Liver (tissue), 9 donors: ENCODE data around the gene SLC8A2. TPM values are rescaled to one million over a fixed set of nuclear protein-coding genes. Genes with fewer than 3 reads are reported as not detected.

Source experiments
- DNase-seq: peaks from one replicate; pipeline ENCODE4 v3.0.0-alpha.2; 2017; ENCODE audit warnings: low spot score
- H3K27ac ChIP-seq, 2 donors: one replicate each; pipeline ENCODE4 v1.7.0; 2013; ENCODE audit warnings: inconsistent platforms in 2 of 2, low read length in 2 of 2, control low read depth in 1 of 2, low read depth in 1 of 2, mild to moderate bottlenecking in 1 of 2
- H3K27me3 ChIP-seq, 4 donors: one replicate each; pipeline versions ENCODE4 v1.6.1 to v1.7.0; 2013; ENCODE audit warnings: low read length in 3 of 4, inconsistent platforms in 1 of 4, mild to moderate bottlenecking in 1 of 4, moderate library complexity in 1 of 4; ENCODE audit not compliant: control insufficient read depth in 4 of 4, insufficient read depth in 4 of 4
- H3K36me3 ChIP-seq, 4 donors: one replicate each; pipeline versions ENCODE4 v1.6.1 to v1.7.0; 2013; ENCODE audit warnings: low read length in 3 of 4, mild to moderate bottlenecking in 3 of 4, low read depth in 1 of 4, moderate library complexity in 1 of 4; ENCODE audit not compliant: control insufficient read depth in 4 of 4, insufficient read depth in 3 of 4
- H3K4me1 ChIP-seq, 4 donors: one replicate each; pipeline versions ENCODE4 v1.6.1 to v1.7.0; 2013; ENCODE audit warnings: low read length in 3 of 4, mild to moderate bottlenecking in 3 of 4, moderate library complexity in 1 of 4; ENCODE audit not compliant: control insufficient read depth in 4 of 4, insufficient read depth in 4 of 4
- H3K4me3 ChIP-seq, 3 donors: one replicate each; pipeline versions ENCODE4 v1.6.1 to v1.7.0; 2013; ENCODE audit warnings: low read length in 3 of 3, control low read depth in 1 of 3, low read depth in 1 of 3, mild to moderate bottlenecking in 1 of 3
- H3K9ac ChIP-seq, 2 donors: one replicate each; pipeline ENCODE4 v1.7.0; 2013; ENCODE audit warnings: low read length in 2 of 2, mild to moderate bottlenecking in 2 of 2, moderate library complexity in 2 of 2, control low read depth in 1 of 2, low read depth in 1 of 2
- H3K9me3 ChIP-seq, 4 donors: one replicate each; pipeline versions ENCODE4 v1.6.1 to v1.7.0; 2013; ENCODE audit warnings: low read length in 3 of 4; ENCODE audit not compliant: control insufficient read depth in 4 of 4
- EGR1 ChIP-seq, 2 donors: IDR thresholded peaks; 2 replicates each; pipeline ENCODE4 v1.6.1; 2016 to 2018; ENCODE audit warnings: antibody characterized with exemption in 2 of 2, low read depth in 2 of 2
- FOXA1 ChIP-seq: IDR thresholded peaks from 2 replicates; pipeline ENCODE4 v1.6.1; 2016; ENCODE audit warnings: antibody characterized with exemption
- FOXA2 ChIP-seq: IDR thresholded peaks from 2 replicates; pipeline ENCODE4 v1.6.1; 2016; ENCODE audit warnings: antibody characterized with exemption
- GABPA ChIP-seq, 2 donors: IDR thresholded peaks in 1 of 2; conservative IDR thresholded peaks in 1 of 2; 2 replicates each; pipeline ENCODE4 v1.6.1; 2016; ENCODE audit warnings: antibody characterized with exemption in 2 of 2, mild to moderate bottlenecking in 1 of 2, moderate library complexity in 1 of 2
- HNF4A ChIP-seq, 2 donors: conservative IDR thresholded peaks; 2 replicates each; pipeline ENCODE4 v1.6.1; 2016; ENCODE audit warnings: antibody characterized with exemption in 2 of 2, mild to moderate bottlenecking in 2 of 2
- HNF4G ChIP-seq: IDR thresholded peaks from 2 replicates; pipeline ENCODE4 v1.6.1; 2016; ENCODE audit warnings: antibody characterized with exemption
- JUND ChIP-seq, 2 donors: IDR thresholded peaks; 2 replicates each; pipeline ENCODE4 v1.6.1; 2016; ENCODE audit warnings: antibody characterized with exemption in 2 of 2
- NR2F2 ChIP-seq: IDR thresholded peaks from 2 replicates; pipeline ENCODE4 v1.6.1; 2016; ENCODE audit warnings: antibody characterized with exemption
- RAD21 ChIP-seq, 2 donors: IDR thresholded peaks; 2 replicates each; pipeline ENCODE4 v1.6.1; 2016; ENCODE audit warnings: antibody characterized with exemption in 2 of 2, mild to moderate bottlenecking in 2 of 2
- RXRA ChIP-seq, 2 donors: IDR thresholded peaks; 2 replicates each; pipeline ENCODE4 v1.6.1; 2017 to 2018; ENCODE audit warnings: antibody characterized with exemption in 2 of 2, mild to moderate bottlenecking in 1 of 2
- SP1 ChIP-seq: IDR thresholded peaks from 2 replicates; pipeline ENCODE4 v1.6.1; 2018; ENCODE audit warnings: antibody characterized with exemption, mild to moderate bottlenecking
- TAF1 ChIP-seq: conservative IDR thresholded peaks from 2 replicates; pipeline ENCODE4 v1.6.1; 2016; ENCODE audit warnings: antibody characterized with exemption, mild to moderate bottlenecking
- YY1 ChIP-seq: IDR thresholded peaks from 2 replicates; pipeline ENCODE4 v1.6.1; 2016; ENCODE audit warnings: antibody characterized with exemption, mild to moderate bottlenecking
- WGBS: extraction: QIAGEN DNeasy Blood & Tissue Kit; methylation state at CpG from one replicate; pipeline ENCODE4 v1.1.7; 2013; 5-methylcytosine and 5-hydroxymethylcytosine counted together
- polyA plus RNA-seq, 2 donors: library from polyadenylated mRNA; stranded (reverse) in 1 of 2; unstranded in 1 of 2; fragments of 200-250 nt in 1 of 2; fragments of >200 nt in 1 of 2; fragmentation: Nextera tagmentation in 1 of 2; extraction: Ambion mirVana in 1 of 2; gene quantifications; one replicate each; pipeline versions ENCODE4 v1.2.1 to v1.2.3, GENCODE V29; 2013 to 2015
- total RNA-seq, 2 donors: library from RNA; depleted of rRNA; stranded (reverse); fragments of >200 nt; gene quantifications; one replicate each; pipeline ENCODE4 v1.2.3, GENCODE V29; 2014
- TF ChIP-seq, protein P1 (sequence below): IDR thresholded peaks from 2 replicates; pipeline ENCODE4 v1.6.1; 2016; ENCODE audit warnings: antibody characterized with exemption
- TF ChIP-seq, protein P2 (sequence below): fragments of 150-350 bp; IDR thresholded peaks from 2 replicates; pipeline ENCODE4 v1.5.1; 2017; ENCODE audit warnings: improper control_type of control experiment, low read depth, low read length; ENCODE audit not compliant: missing input control
- TF ChIP-seq, protein P3 (sequence below): IDR thresholded peaks from 2 replicates; pipeline ENCODE4 v1.6.1; 2016; ENCODE audit warnings: antibody characterized with exemption
- TF ChIP-seq, protein P4 (sequence below): IDR thresholded peaks from 2 replicates; pipeline ENCODE4 v1.6.1; 2016; ENCODE audit warnings: antibody characterized with exemption
- TF ChIP-seq, protein P5 (sequence below): IDR thresholded peaks from 2 replicates; pipeline ENCODE4 v1.6.1; 2016; ENCODE audit warnings: antibody characterized with exemption, mild to moderate bottlenecking
- donor health status: healthy.
- donor health status: healthy.
- donor health status: healthy.
- donor health status: healthy.
- donor health status: healthy.

The SLC8A2 gene
- total and polyA plus RNA-seq, 4 donors = 0.01 to 0.25 TPM; not detected in 2

DNA sequence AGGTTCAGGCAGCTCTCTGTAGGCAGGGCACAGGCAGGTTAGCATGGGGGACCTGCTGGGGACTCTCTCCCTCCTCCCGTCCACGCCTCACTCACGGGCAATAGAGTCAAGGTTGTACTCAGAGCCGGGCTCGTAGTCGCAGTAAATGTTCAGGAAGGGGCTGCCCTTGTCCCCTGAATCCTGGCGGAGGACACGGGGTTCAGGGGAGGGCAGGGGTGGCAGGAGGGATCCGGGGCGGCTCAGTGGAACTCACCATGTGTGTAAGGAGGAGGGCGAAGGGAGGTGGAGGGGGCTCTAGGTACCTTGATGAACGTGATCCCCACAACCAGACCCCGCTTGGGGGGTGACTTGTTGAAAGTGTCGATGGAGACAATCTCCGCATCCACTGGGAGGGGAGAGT, 11.5 kb upstream of the SLC8A2 start:
- Histone ChIP-seq H3K27me3 (no peaks in the 10 kb centered on the region), H3K4me3 (peak overlapping the region in 2 of 3 donors; percentile 72 to 84), H3K27ac (no peak overlapping the region), H3K9me3 (no peaks in the 10 kb centered on the region), H3K36me3 (peaks cover 0 to 12% (median 5%) of the 10 kb centered on the region in 4 donors), H3K9ac (no peak overlapping the region), H3K4me1 (peaks cover 0 to 7% (median 2%) of the 10 kb centered on the region in 4 donors)
- DNase-seq = no peak
- WGBS = 92% methylated on average over 15 of the region's 15 CpGs
- TF ChIP-seq HNF4G = no peak
- no peak for TF ChIP-seq RXRA (IDR thresholded peaks at IDR 0.05)
- TF ChIP-seq, protein P1, sequence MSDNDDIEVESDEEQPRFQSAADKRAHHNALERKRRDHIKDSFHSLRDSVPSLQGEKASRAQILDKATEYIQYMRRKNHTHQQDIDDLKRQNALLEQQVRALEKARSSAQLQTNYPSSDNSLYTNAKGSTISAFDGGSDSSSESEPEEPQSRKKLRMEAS = no peak
- no peak for TF ChIP-seq YY1
- no peak for TF ChIP-seq TAF1
- TF ChIP-seq, protein P2, sequence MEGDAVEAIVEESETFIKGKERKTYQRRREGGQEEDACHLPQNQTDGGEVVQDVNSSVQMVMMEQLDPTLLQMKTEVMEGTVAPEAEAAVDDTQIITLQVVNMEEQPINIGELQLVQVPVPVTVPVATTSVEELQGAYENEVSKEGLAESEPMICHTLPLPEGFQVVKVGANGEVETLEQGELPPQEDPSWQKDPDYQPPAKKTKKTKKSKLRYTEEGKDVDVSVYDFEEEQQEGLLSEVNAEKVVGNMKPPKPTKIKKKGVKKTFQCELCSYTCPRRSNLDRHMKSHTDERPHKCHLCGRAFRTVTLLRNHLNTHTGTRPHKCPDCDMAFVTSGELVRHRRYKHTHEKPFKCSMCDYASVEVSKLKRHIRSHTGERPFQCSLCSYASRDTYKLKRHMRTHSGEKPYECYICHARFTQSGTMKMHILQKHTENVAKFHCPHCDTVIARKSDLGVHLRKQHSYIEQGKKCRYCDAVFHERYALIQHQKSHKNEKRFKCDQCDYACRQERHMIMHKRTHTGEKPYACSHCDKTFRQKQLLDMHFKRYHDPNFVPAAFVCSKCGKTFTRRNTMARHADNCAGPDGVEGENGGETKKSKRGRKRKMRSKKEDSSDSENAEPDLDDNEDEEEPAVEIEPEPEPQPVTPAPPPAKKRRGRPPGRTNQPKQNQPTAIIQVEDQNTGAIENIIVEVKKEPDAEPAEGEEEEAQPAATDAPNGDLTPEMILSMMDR = no peak
- no peak for TF ChIP-seq HNF4A (conservative IDR thresholded peaks at IDR 0.05)
- TF ChIP-seq NR2F2 = no peak
- no peak for TF ChIP-seq GABPA (IDR thresholded peaks at IDR 0.05 in 1 of 2, conservative IDR thresholded peaks at IDR 0.05 in 1 of 2)
- TF ChIP-seq EGR1 (IDR thresholded peaks at IDR 0.05; ENCODE audit: low read depth in 2 of 2) = no peak
- TF ChIP-seq RAD21 (IDR thresholded peaks at IDR 0.05) = no peak
- TF ChIP-seq, protein P3, sequence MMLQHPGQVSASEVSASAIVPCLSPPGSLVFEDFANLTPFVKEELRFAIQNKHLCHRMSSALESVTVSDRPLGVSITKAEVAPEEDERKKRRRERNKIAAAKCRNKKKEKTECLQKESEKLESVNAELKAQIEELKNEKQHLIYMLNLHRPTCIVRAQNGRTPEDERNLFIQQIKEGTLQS = no peak
- TF ChIP-seq FOXA2 = no peak
- no peak for TF ChIP-seq FOXA1
- no peak for TF ChIP-seq JUND (IDR thresholded peaks at IDR 0.05)

DNA sequence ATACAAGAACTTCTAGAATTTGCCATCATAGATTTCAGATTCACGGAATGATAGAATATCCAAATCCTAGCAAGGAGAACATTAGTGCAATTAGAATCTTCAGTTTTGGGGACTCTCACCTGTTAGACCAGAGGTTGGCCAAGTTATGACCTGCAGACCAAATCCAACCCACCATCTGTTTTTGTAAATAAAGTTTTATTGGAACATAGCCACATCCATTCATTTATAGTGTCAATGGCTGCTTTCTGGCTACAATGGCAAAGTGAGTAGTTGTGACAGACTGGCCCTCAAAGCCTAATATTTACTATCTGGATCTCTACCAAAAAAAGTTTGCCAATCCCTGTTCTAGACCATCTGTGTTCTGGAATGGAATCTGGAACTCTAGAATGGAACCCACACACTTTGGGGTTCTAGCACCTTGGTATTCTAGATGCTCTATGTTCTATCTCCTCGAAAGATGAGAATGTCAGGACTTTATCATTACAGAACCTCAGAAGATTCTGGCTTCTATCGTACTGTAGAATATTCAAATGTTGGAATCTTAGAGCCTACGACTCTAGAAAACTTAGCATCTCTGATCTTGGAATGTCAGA, 9.9 kb upstream of the SLC8A2 start:
- H3K36me3 ChIP-seq = peaks cover 0 to under 1% (median 0%) of the 10 kb centered on the region in 4 donors
- H3K27ac ChIP-seq = no peak overlapping the region
- H3K9me3 ChIP-seq = no peaks in the 10 kb centered on the region
- H3K27me3 ChIP-seq = no peaks in the 10 kb centered on the region
- peak; percentile 33 for TF ChIP-seq YY1
- no peak for TF ChIP-seq HNF4A (conservative IDR thresholded peaks at IDR 0.05)
- DNase-seq = no peak
- H3K4me1 ChIP-seq = peaks cover 0 to 7% (median 2%) of the 10 kb centered on the region in 4 donors
- whole genome bisulfite sequencing = 97% methylated on average over 4 of the region's 4 CpGs
- no peak overlapping the region for H3K9ac ChIP-seq
- no peak overlapping the region for H3K4me3 ChIP-seq

DNA sequence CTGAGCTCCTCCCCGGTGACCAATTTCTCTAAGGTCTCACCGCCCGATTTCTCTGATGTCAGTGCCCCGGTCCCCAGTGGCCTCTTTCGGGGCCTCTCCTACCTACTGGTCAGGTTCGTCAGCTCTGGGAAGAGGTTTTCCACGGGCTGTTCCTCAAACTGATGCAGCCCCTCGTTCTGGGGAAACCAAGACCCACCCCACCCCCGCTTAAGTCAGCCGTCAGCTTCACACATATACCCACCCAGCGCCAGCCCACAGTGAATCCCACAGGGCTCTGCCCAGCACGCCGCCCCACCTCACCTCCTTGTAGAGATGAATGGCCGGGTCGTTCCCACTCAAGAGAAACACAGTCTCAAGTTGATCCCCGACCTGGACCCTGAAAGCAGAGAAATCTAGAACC, 9.0 kb upstream of the SLC8A2 start:
- WGBS = 89% methylated on average over 16 of the region's 16 CpGs
- Histone ChIP-seq H3K9ac (no peak overlapping the region), H3K27me3 (no peaks in the 10 kb centered on the region), H3K9me3 (no peaks in the 10 kb centered on the region), H3K36me3 (no peaks in the 10 kb centered on the region), H3K4me3 (no peak overlapping the region), H3K27ac (no peak overlapping the region), H3K4me1 (peaks cover 0 to 7% (median 2%) of the 10 kb centered on the region in 4 donors)
- TF ChIP-seq, protein P4, sequence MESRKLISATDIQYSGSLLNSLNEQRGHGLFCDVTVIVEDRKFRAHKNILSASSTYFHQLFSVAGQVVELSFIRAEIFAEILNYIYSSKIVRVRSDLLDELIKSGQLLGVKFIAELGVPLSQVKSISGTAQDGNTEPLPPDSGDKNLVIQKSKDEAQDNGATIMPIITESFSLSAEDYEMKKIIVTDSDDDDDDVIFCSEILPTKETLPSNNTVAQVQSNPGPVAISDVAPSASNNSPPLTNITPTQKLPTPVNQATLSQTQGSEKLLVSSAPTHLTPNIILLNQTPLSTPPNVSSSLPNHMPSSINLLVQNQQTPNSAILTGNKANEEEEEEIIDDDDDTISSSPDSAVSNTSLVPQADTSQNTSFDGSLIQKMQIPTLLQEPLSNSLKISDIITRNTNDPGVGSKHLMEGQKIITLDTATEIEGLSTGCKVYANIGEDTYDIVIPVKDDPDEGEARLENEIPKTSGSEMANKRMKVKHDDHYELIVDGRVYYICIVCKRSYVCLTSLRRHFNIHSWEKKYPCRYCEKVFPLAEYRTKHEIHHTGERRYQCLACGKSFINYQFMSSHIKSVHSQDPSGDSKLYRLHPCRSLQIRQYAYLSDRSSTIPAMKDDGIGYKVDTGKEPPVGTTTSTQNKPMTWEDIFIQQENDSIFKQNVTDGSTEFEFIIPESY = no peak
- TF ChIP-seq HNF4A (conservative IDR thresholded peaks at IDR 0.05) = no peak
- no peak for TF ChIP-seq FOXA2
- no peak for TF ChIP-seq YY1
- TF ChIP-seq HNF4G = no peak
- TF ChIP-seq, protein P5, sequence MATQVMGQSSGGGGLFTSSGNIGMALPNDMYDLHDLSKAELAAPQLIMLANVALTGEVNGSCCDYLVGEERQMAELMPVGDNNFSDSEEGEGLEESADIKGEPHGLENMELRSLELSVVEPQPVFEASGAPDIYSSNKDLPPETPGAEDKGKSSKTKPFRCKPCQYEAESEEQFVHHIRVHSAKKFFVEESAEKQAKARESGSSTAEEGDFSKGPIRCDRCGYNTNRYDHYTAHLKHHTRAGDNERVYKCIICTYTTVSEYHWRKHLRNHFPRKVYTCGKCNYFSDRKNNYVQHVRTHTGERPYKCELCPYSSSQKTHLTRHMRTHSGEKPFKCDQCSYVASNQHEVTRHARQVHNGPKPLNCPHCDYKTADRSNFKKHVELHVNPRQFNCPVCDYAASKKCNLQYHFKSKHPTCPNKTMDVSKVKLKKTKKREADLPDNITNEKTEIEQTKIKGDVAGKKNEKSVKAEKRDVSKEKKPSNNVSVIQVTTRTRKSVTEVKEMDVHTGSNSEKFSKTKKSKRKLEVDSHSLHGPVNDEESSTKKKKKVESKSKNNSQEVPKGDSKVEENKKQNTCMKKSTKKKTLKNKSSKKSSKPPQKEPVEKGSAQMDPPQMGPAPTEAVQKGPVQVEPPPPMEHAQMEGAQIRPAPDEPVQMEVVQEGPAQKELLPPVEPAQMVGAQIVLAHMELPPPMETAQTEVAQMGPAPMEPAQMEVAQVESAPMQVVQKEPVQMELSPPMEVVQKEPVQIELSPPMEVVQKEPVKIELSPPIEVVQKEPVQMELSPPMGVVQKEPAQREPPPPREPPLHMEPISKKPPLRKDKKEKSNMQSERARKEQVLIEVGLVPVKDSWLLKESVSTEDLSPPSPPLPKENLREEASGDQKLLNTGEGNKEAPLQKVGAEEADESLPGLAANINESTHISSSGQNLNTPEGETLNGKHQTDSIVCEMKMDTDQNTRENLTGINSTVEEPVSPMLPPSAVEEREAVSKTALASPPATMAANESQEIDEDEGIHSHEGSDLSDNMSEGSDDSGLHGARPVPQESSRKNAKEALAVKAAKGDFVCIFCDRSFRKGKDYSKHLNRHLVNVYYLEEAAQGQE = no peak
- TF ChIP-seq, protein P3 = no peak
- no peak for TF ChIP-seq GABPA (IDR thresholded peaks at IDR 0.05 in 1 of 2, conservative IDR thresholded peaks at IDR 0.05 in 1 of 2)
- no peak for TF ChIP-seq SP1
- no peak for DNase-seq
